Endodermal cell (in vitro differentiated cells): ENCODE measurements around the gene ZNF91. TPM values are rescaled to one million over a fixed set of nuclear protein-coding genes. Genes with fewer than 3 reads are reported as not detected.

Experiments
- DNase-seq: peaks from one replicate; pipeline ENCODE4 v3.0.0-alpha.2; 2017
- H3K27ac ChIP-seq: 2 replicates; pipeline ENCODE4 v1.5.1; 2013; ENCODE audit warnings: mild to moderate bottlenecking, low read depth, low read length, moderate library complexity
- H3K27me3 ChIP-seq: 2 replicates; pipeline ENCODE4 v1.6.1; 2013; ENCODE audit warnings: mild to moderate bottlenecking, low read length, moderate library complexity; ENCODE audit not compliant: insufficient read depth, control insufficient read depth, poor library complexity, severe bottlenecking
- H3K36me3 ChIP-seq: 2 replicates; pipeline ENCODE4 v1.7.0; 2013; ENCODE audit warnings: mild to moderate bottlenecking, low read length, moderate library complexity; ENCODE audit not compliant: control insufficient read depth, insufficient read depth
- H3K4me1 ChIP-seq: one replicate; pipeline ENCODE4 v1.7.0; 2013; ENCODE audit warnings: low read length; ENCODE audit not compliant: control insufficient read depth, insufficient read depth
- H3K4me3 ChIP-seq: 2 replicates; pipeline ENCODE4 v1.5.1; 2013; ENCODE audit warnings: mild to moderate bottlenecking, low read length, moderate library complexity
- H3K9ac ChIP-seq: 2 replicates; pipeline ENCODE4 v1.6.1; 2013; ENCODE audit warnings: mild to moderate bottlenecking, low read length, moderate library complexity; ENCODE audit not compliant: poor library complexity, severe bottlenecking; ENCODE audit errors: extremely low read depth
- H3K9me3 ChIP-seq: 2 replicates; pipeline ENCODE4 v1.6.1; 2013; ENCODE audit warnings: mild to moderate bottlenecking, low read length, moderate library complexity; ENCODE audit not compliant: control insufficient read depth
- H3K27ac Mint-ChIP-seq: 2 replicates; pipeline ENCODE4 v1.8.0; 2020; ENCODE audit warnings: mixed read lengths
- H3K27me3 Mint-ChIP-seq: 2 replicates; pipeline ENCODE4 v1.8.0; 2021; ENCODE audit warnings: mild to moderate bottlenecking, mixed read lengths; ENCODE audit not compliant: insufficient read depth
- H3K36me3 Mint-ChIP-seq: 2 replicates; pipeline ENCODE4 v1.8.0; 2020; ENCODE audit warnings: low read depth, mixed read lengths
- H3K4me1 Mint-ChIP-seq: 2 replicates; pipeline ENCODE4 v1.8.0; 2020; ENCODE audit warnings: mixed read lengths
- H3K4me3 Mint-ChIP-seq: 2 replicates; pipeline ENCODE4 v1.8.0; 2020; ENCODE audit warnings: mild to moderate bottlenecking, moderate library complexity, mixed read lengths
- H3K9me3 Mint-ChIP-seq: 2 replicates; pipeline ENCODE4 v1.8.0; 2020; ENCODE audit warnings: mild to moderate bottlenecking, mixed read lengths
- CTCF ChIP-seq: fragments of 200-600 bp; sonication (generic); conservative IDR thresholded peaks from 2 replicates; pipeline ENCODE4 v1.5.0; 2021; ENCODE audit warnings: antibody characterized with exemption, mild to moderate bottlenecking
- WGBS, 2 experiments: methylation state at CpG; one replicate each; pipeline versions ENCODE4 v1.1.5 to v1.1.7; 2013; ENCODE audit warnings: missing lambda C conversion rate in 2 of 2, mixed read lengths in 1 of 2; ENCODE audit not compliant: insufficient coverage in 1 of 2, insufficient read length in 1 of 2; 5-methylcytosine and 5-hydroxymethylcytosine counted together
- total RNA-seq, 2 donors: library from RNA; stranded (reverse); fragmentation: NEBNext Ultra II Directional in 1 of 2; extraction: Animal tissue kit (Norgen Biotek cat#: 25700) in 1 of 2; gene quantifications; 2 replicates in 1 of 2; 3 replicates in 1 of 2; pipeline ENCODE4 v1.2.1, GENCODE V29; 2021

The ZNF91 gene
- total RNA-seq, 2 donors from 2014 or later, result 66.9 to 75.4 TPM

GRCh38 chr19:23415561-23416191 is 20.4 kb upstream of the ZNF91 start:
- peak; percentile 96 for DNase-seq
- H3K9me3 Mint-ChIP-seq, result peaks cover 25% of the 10 kb centered on the region
- peaks cover 2% of the 10 kb centered on the region for H3K36me3 Mint-ChIP-seq
- H3K27ac Mint-ChIP-seq, result peak overlapping the region; percentile 92
- WGBS, 2 experiments, result 0 to 1% methylated on average over 11 to 33 of the region's 33 CpGs
- peaks cover 7% of the 10 kb centered on the region for H3K4me1 Mint-ChIP-seq
- H3K4me3 Mint-ChIP-seq, result peak overlapping the region; percentile 85
- TF ChIP-seq CTCF, result no peak
- no peaks in the 10 kb centered on the region for H3K9me3 ChIP-seq
- H3K27me3 Mint-ChIP-seq, result no peaks in the 10 kb centered on the region
- H3K36me3 ChIP-seq, result no peaks in the 10 kb centered on the region
- H3K27ac ChIP-seq, result peak overlapping the region; percentile 84
- H3K4me3 ChIP-seq, result peak overlapping the region; percentile 97
- H3K4me1 ChIP-seq, result peaks cover 1% of the 10 kb centered on the region
- H3K9ac ChIP-seq, result peak overlapping the region; percentile 84
- H3K27me3 ChIP-seq, result no peaks in the 10 kb centered on the region

GRCh38 chr19:23415034-23415433 is 19.8 kb upstream of the ZNF91 start:
- no peak for DNase-seq
- Histone ChIP-seq H3K27ac (peak overlapping the region; percentile 84), H3K27me3 (no peaks in the 10 kb centered on the region), H3K4me3 (peak overlapping the region; percentile 97), H3K9ac (peak overlapping the region; percentile 84), H3K4me1 (peaks cover 3% of the 10 kb centered on the region), H3K9me3 (no peaks in the 10 kb centered on the region), H3K36me3 (no peaks in the 10 kb centered on the region)
- 2 to 4% methylated on average over 7 to 13 of the region's 13 CpGs for WGBS, 2 experiments
- H3K27ac Mint-ChIP-seq, result peak overlapping the region; percentile 92
- no peak for TF ChIP-seq CTCF
- peak overlapping the region; percentile 85 for H3K4me3 Mint-ChIP-seq
- no peaks in the 10 kb centered on the region for H3K27me3 Mint-ChIP-seq
- H3K4me1 Mint-ChIP-seq, result peaks cover 10% of the 10 kb centered on the region
- peaks cover 19% of the 10 kb centered on the region for H3K9me3 Mint-ChIP-seq
- peaks cover 2% of the 10 kb centered on the region for H3K36me3 Mint-ChIP-seq

GRCh38 chr19:23410155-23410554 is 14.9 kb upstream of the ZNF91 start:
- Mint-ChIP-seq H3K4me3 (no peak overlapping the region), H3K27ac (no peak overlapping the region), H3K4me1 (peaks cover 19% of the 10 kb centered on the region), H3K27me3 (no peaks in the 10 kb centered on the region), H3K36me3 (peaks cover 14% of the 10 kb centered on the region), H3K9me3 (no peaks in the 10 kb centered on the region)
- Histone ChIP-seq H3K27me3 (no peaks in the 10 kb centered on the region), H3K27ac (no peak overlapping the region), H3K4me1 (peaks cover 3% of the 10 kb centered on the region), H3K9ac (no peak overlapping the region), H3K4me3 (no peak overlapping the region), H3K36me3 (peaks cover 10% of the 10 kb centered on the region), H3K9me3 (no peaks in the 10 kb centered on the region)
- no peak for TF ChIP-seq CTCF
- WGBS, 2 experiments, result 100% methylated on average over 1 of the region's 1 CpG; no CpG with 5 or more reads in 1 of the 2 experiments
- DNase-seq, result no peak
